ENCODE results near the gene TREX2. TPM values are rescaled to one million over a fixed set of nuclear protein-coding genes. Genes with fewer than 3 reads are reported as not detected.

TREX2 gene
- total RNA-seq, 1 experiment from 2014 or later: 1.1 TPM

Small RNA genes lying within 50 kb of the gene (small RNA-seq; reads per million reads assigned to genes)
- gene RN7SL667P: 0 reads per million in 2 experiments

Other genes starting within 250 kb of the TREX2 start
- gene PNMA6F, start 124.3 kb downstream of the TREX2 start, total RNA-seq (2014; rRNA removed; shearing (Covaris generic)): not detected in 2 replicates
- gene ZNF275, start 111.9 kb downstream of the TREX2 start, total RNA-seq (2014; rRNA removed; shearing (Covaris generic)): 9.0 and 10.1 TPM in 2 replicates
- gene PNMA6E, start 44.7 kb downstream of the TREX2 start, total RNA-seq (2014; rRNA removed; shearing (Covaris generic)): not detected in 2 replicates
- gene ZFP92, start 34.6 kb downstream of the TREX2 start, total RNA-seq (2014; rRNA removed; shearing (Covaris generic)): 0.55 and 0.67 TPM in 2 replicates
- gene HAUS7, start 24.5 kb upstream of the TREX2 start, total RNA-seq (2014; rRNA removed; shearing (Covaris generic)): 25.9 and 27.3 TPM in 2 replicates
- 2.0 and 2.3 TPM in 2 replicates for gene BGN, start 48.9 kb upstream of the TREX2 start, total RNA-seq (2014; rRNA removed; shearing (Covaris generic))
- not detected in 2 replicates for gene ATP2B3, start 71.6 kb upstream of the TREX2 start, total RNA-seq (2014; rRNA removed; shearing (Covaris generic))
- 33.7 and 43.4 TPM in 2 replicates for gene CCNQ, start 153.1 kb upstream of the TREX2 start, total RNA-seq (2014; rRNA removed; shearing (Covaris generic))
- gene DUSP9, start 201.1 kb upstream of the TREX2 start, total RNA-seq (2014; rRNA removed; shearing (Covaris generic)): 1.8 and 2.2 TPM in 2 replicates
- gene PNCK, start 227.8 kb upstream of the TREX2 start, total RNA-seq (2014; rRNA removed; shearing (Covaris generic)): 0.42 and 0.69 TPM in 2 replicates
- 42.0 and 45.6 TPM in 2 replicates for gene SLC6A8, start 241.9 kb upstream of the TREX2 start, total RNA-seq (2014; rRNA removed; shearing (Covaris generic))

Data from NCI-H460 (cell line).